T-helper 2 cell treated with Interferon-gamma antibody and Interleukin-4, amounts not matched to agents 5 μg/mL and 100 μg/mL, for 36 hours (primary cell): ENCODE results near the gene NCCRP1.

ENCODE experiments used
- DNase-seq: peaks from one replicate; pipeline ENCODE4 v3.0.0; 2021; ENCODE audit warnings: low spot score
- H3K27ac Mint-ChIP-seq: one replicate; pipeline ENCODE4 v1.8.0; 2021; ENCODE audit warnings: mild to moderate bottlenecking, mixed read lengths
- H3K27me3 Mint-ChIP-seq: one replicate; pipeline ENCODE4 v1.8.0; 2021; ENCODE audit warnings: low read depth, mixed read lengths
- H3K36me3 Mint-ChIP-seq: one replicate; pipeline ENCODE4 v1.8.0; 2021; ENCODE audit warnings: low read depth, mixed read lengths
- H3K4me1 Mint-ChIP-seq: one replicate; pipeline ENCODE4 v1.8.0; 2021; ENCODE audit warnings: low read depth, mixed read lengths
- H3K4me3 Mint-ChIP-seq: one replicate; pipeline ENCODE4 v1.8.0; 2022; ENCODE audit warnings: mild to moderate bottlenecking, moderate library complexity, mixed read lengths
- H3K9me3 Mint-ChIP-seq: one replicate; pipeline ENCODE4 v1.8.0; 2021; ENCODE audit warnings: mixed read lengths

NCCRP1 gene

GRCh38 chr19:39196860-39197562 is at the start of gene NCCRP1:
NCCRP1 (plus strand) TSS chr19:39196964; CDS start chr19:39196983, 19 bp downstream.
- Mint-ChIP-seq H3K4me3 (peak within 1 kb of the TSS; percentile 8), H3K36me3 (no peaks in the 10 kb centered on the region), H3K27ac (no peak within 1 kb of the TSS), H3K4me1 (peaks cover 7% of the 10 kb centered on the region), H3K9me3 (no peaks in the 10 kb centered on the region), H3K27me3 (peaks cover 60% of the 10 kb centered on the region)
- no peak for DNase-seq

- peaks cover 3% of the 10 kb centered on the region for H3K36me3 Mint-ChIP-seq
- no peaks in the 10 kb centered on the region for H3K27me3 Mint-ChIP-seq
- no peak overlapping the region for H3K27ac Mint-ChIP-seq
Observed at GRCh38 chr19:39147480-39147879, 49.3 kb upstream of the NCCRP1 start.

GRCh38 chr19:39148939-39149529 is 47.7 kb upstream of the NCCRP1 start:
- H3K9me3 Mint-ChIP-seq = no peaks in the 10 kb centered on the region
- DNase-seq = no peak
- peaks cover 3% of the 10 kb centered on the region for H3K36me3 Mint-ChIP-seq
- H3K27ac Mint-ChIP-seq = no peak overlapping the region
- no peaks in the 10 kb centered on the region for H3K27me3 Mint-ChIP-seq
- peaks cover 10% of the 10 kb centered on the region for H3K4me1 Mint-ChIP-seq
- no peak overlapping the region for H3K4me3 Mint-ChIP-seq

More at GRCh38 chr19:39147480-39147879, 49.3 kb upstream of the NCCRP1 start:
- DNase-seq = no peak
- Mint-ChIP-seq H3K4me3 (no peak overlapping the region), H3K4me1 (peaks cover 11% of the 10 kb centered on the region), H3K9me3 (no peaks in the 10 kb centered on the region)

DNA sequence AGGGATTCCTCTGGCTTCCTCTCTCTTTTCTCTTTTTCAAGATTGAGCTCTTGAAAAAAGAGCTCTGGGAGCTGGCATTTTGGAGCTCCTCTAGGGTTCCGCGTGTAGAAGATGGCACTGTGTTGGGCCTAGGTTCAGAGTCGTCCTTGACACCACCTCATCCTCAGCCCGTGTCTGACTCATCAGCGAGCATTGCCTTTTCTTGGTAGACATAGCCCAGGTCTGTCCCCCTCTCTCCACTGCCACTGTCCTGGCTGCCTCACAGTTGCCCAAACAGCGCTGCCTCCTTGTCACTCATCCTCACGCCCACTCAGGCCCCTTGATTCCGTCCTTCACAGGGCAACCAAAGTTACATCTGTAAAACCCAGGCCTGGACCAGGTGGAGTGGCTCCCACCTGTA is 46.5 kb upstream of the NCCRP1 start:
- Mint-ChIP-seq H3K4me1 (peaks cover 7% of the 10 kb centered on the region), H3K4me3 (no peak overlapping the region)
- no peak for DNase-seq

DNA sequence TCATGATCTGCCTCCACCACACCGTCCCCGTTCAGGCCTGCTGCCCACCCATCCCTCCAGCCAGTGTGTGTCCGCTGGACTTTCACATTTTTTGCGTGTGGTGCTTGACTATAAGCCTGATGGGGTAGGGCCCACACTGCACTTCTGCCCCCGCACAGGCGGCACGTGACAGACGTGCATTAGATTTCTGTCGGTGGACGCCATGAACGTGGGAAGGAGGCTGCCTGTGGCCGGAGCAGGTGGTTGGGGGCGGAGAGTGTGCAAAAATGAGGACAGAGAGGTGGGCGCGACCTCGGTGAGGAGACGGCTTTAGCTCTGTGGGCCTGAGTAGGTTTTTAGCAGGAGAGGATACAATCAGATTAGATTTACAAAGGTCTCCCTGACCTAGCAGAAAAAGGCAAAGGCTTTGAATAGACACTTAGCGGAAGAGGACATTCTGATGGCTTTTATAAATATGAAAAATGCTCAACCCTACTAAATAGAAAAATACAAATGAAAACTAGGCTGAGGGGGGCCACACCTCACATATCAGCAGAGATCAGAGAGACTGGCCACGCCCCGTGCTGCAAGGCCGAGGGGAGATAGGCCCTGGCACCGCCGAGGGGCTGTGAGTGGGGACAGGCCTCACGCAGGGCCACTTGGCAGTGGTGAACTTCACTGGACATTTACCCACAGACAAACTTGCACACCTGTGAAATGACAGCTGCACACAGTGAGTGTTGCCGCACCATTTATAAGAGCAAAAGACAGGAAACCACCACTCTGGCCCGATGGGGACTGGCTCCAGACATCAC is 45.8 kb upstream of the NCCRP1 start:
- Mint-ChIP-seq H3K4me1 (peaks cover 7% of the 10 kb centered on the region), H3K9me3 (no peaks in the 10 kb centered on the region), H3K4me3 (no peak overlapping the region), H3K27me3 (no peaks in the 10 kb centered on the region), H3K27ac (no peak overlapping the region), H3K36me3 (peaks cover 3% of the 10 kb centered on the region)
- no peak for DNase-seq

More for the DNA sequence above, 46.5 kb upstream of the NCCRP1 start:
- no peak overlapping the region for H3K27ac Mint-ChIP-seq
- peaks cover 3% of the 10 kb centered on the region for H3K36me3 Mint-ChIP-seq
- no peaks in the 10 kb centered on the region for H3K9me3 Mint-ChIP-seq
- no peaks in the 10 kb centered on the region for H3K27me3 Mint-ChIP-seq

DNA sequence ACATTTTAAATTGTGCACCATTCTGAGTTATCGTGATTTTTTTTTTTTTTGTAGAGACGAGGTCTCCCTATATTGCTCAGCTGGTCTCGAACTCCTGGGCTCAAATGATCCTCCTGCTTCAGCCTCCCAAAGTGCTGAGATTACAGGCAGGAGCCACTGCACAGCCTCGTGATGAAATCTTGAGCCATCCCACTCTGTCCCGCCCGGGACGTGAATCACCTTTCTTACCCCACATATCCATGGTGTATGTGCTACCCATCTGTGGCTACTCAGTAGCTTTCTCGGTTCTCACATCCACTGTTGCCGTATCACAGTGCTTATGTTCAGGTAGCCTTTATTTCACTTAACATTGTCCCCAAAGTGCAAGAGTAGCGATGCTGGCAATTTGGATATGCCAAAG is 44.7 kb upstream of the NCCRP1 start:
- Mint-ChIP-seq H3K4me1 (peaks cover 10% of the 10 kb centered on the region), H3K27ac (no peak overlapping the region), H3K9me3 (no peaks in the 10 kb centered on the region), H3K4me3 (no peak overlapping the region), H3K27me3 (no peaks in the 10 kb centered on the region), H3K36me3 (peaks cover 3% of the 10 kb centered on the region)
- no peak for DNase-seq

- DNase-seq = no peak
- Mint-ChIP-seq H3K27ac (peak overlapping the region; percentile 47), H3K36me3 (no peaks in the 10 kb centered on the region), H3K27me3 (no peaks in the 10 kb centered on the region), H3K9me3 (no peaks in the 10 kb centered on the region), H3K4me3 (no peak overlapping the region), H3K4me1 (peaks cover 15% of the 10 kb centered on the region)
Observed at GRCh38 chr19:39154100-39154628, 42.6 kb upstream of the NCCRP1 start.

DNA sequence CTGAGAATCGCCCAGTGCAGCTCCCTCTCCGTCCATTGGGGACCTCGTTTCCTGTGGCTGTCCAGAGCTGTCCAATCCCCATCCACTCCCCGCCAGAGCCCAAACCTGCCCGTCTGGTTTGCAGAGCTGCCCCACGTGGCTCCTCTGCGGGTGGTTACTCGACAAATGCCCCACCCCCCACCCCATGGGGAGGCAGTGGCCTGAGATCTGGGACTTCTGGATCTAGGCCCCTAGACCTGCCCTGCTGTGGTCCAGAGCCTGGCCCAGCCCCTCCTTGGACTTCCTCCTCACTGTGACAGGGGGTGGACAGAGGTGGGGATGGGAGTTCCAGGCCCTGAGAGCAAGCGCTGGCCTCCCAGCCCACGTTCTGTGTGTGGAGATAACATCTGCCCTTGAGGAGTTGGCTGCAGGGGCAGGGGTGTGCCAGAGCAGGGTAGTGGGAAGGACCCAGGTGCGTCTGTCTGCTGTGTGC is 42.1 kb upstream of the NCCRP1 start:
- H3K4me3 Mint-ChIP-seq = no peak overlapping the region
- no peak overlapping the region for H3K27ac Mint-ChIP-seq
- peaks cover 15% of the 10 kb centered on the region for H3K4me1 Mint-ChIP-seq
- no peaks in the 10 kb centered on the region for H3K36me3 Mint-ChIP-seq
- H3K9me3 Mint-ChIP-seq = no peaks in the 10 kb centered on the region
- H3K27me3 Mint-ChIP-seq = no peaks in the 10 kb centered on the region
- no peak for DNase-seq

DNA sequence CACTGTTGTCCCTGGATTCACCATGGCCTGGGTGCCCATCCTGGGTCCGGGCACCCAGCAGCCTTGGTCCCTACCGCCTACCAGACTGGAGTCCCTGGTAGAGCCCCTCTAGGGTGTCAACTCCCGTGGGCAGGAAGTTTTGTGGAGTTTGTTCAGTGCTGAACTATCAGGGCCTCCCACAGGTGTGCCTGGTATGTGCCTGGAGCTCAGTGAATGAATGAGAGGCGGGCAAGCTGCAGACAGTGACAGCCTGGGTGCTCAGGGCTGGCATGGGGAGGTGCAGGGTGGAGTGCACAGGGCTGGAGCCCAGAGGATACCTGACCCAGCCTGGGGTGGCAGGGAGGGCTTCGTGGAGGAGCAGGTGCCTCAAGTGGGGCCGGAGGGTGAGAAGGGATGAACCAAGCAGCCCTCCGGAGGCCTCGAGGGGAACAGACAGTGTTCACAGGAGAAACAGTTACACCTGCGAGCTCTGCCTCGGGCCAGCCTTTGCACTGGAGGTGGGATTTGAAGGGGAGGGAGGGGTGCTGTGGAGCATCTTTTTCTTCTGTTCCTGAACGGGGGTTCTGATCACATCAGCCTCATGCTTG is 41.6 kb upstream of the NCCRP1 start:
- Mint-ChIP-seq H3K4me3 (no peak overlapping the region), H3K27ac (no peak overlapping the region), H3K9me3 (no peaks in the 10 kb centered on the region), H3K27me3 (no peaks in the 10 kb centered on the region), H3K4me1 (peaks cover 15% of the 10 kb centered on the region), H3K36me3 (no peaks in the 10 kb centered on the region)
- DNase-seq = no peak

DNA sequence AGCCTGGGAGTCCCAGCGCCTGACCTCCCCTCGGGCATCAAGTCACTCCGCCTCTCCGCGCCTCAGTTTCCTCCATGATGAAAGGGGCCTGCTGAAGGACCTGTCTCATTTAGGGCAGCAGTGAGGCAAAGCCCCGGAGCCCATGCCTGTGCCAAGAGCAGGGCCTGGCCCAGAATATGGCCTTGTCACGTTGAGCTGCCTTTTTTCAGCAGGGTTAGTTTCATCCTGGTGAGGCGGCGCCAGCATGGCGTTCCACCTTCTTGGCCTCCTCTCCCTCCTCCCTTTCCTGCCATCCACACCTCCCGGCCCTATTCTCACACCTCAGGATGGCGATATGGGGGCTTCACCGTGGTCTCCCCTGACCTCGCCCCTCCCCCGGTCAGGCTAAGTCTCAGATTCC is 41.0 kb upstream of the NCCRP1 start:
- H3K27ac Mint-ChIP-seq = no peak overlapping the region
- H3K9me3 Mint-ChIP-seq = no peaks in the 10 kb centered on the region
- no peak overlapping the region for H3K4me3 Mint-ChIP-seq

GRCh38 chr19:39156326-39157230 is 40.2 kb upstream of the NCCRP1 start:
- Mint-ChIP-seq H3K4me1 (peaks cover 15% of the 10 kb centered on the region), H3K9me3 (no peaks in the 10 kb centered on the region), H3K4me3 (no peak overlapping the region), H3K27me3 (no peaks in the 10 kb centered on the region), H3K27ac (peak overlapping the region; percentile 31), H3K36me3 (no peaks in the 10 kb centered on the region)
- no peak for DNase-seq

More for the DNA sequence above, 41.0 kb upstream of the NCCRP1 start:
- no peaks in the 10 kb centered on the region for H3K27me3 Mint-ChIP-seq
- H3K4me1 Mint-ChIP-seq = peaks cover 15% of the 10 kb centered on the region
- DNase-seq = no peak
- no peaks in the 10 kb centered on the region for H3K36me3 Mint-ChIP-seq

GRCh38 chr19:39157275-39157996 is 39.3 kb upstream of the NCCRP1 start:
- H3K27ac Mint-ChIP-seq = no peak overlapping the region
- no peaks in the 10 kb centered on the region for H3K36me3 Mint-ChIP-seq
- H3K27me3 Mint-ChIP-seq = no peaks in the 10 kb centered on the region
- no peaks in the 10 kb centered on the region for H3K9me3 Mint-ChIP-seq
- peaks cover 15% of the 10 kb centered on the region for H3K4me1 Mint-ChIP-seq
- no peak overlapping the region for H3K4me3 Mint-ChIP-seq
- DNase-seq = no peak
